Lung microvascular endothelial cell (primary cell): ENCODE measurements around the gene BAD. TPM values are rescaled to one million over a fixed set of nuclear protein-coding genes. Genes with fewer than 3 reads are reported as not detected.

Experiments used
- total RNA-seq: library from RNA; depleted of rRNA; stranded (reverse); fragments of >200 nt; gene quantifications from 2 replicates; pipeline ENCODE4 v1.2.1, GENCODE V29; 2014

BAD gene
- total RNA-seq, 1 donor from 2014 or later: 65.9 TPM

Other genes starting within 250 kb of the BAD start
- gene FLRT1, start 248.7 kb downstream of the BAD start, total RNA-seq: not detected in 2 replicates
- gene MACROD1, start 118.6 kb downstream of the BAD start, total RNA-seq: 21.6 and 31.5 TPM in 2 replicates
- 93.5 and 111 TPM in 2 replicates for gene STIP1, start 98.5 kb downstream of the BAD start, total RNA-seq
- gene FERMT3, start 77.9 kb downstream of the BAD start, total RNA-seq: 4.4 and 9.6 TPM in 2 replicates
- 25.3 and 33.1 TPM in 2 replicates for gene TRPT1, start 58.5 kb downstream of the BAD start, total RNA-seq
- gene NUDT22, start 58.4 kb downstream of the BAD start, total RNA-seq: 26.2 and 37.3 TPM in 2 replicates
- gene DNAJC4, start 54.1 kb downstream of the BAD start, total RNA-seq: 11.3 and 19.0 TPM in 2 replicates
- gene VEGFB, start 50.1 kb downstream of the BAD start, total RNA-seq: 13.3 and 22.4 TPM in 2 replicates
- 39.2 and 75.4 TPM in 2 replicates for gene FKBP2, start 43.6 kb downstream of the BAD start, total RNA-seq
- 153 and 159 TPM in 2 replicates for gene PPP1R14B, start 37.7 kb downstream of the BAD start, total RNA-seq
- 14.3 and 14.4 TPM in 2 replicates for gene PLCB3, start 33.1 kb downstream of the BAD start, total RNA-seq
- gene GPR137, start 1.2 kb upstream of the BAD start, total RNA-seq: 5.2 and 9.7 TPM in 2 replicates
- gene KCNK4, start 6.6 kb upstream of the BAD start, total RNA-seq: not detected in 2 replicates
- 0.22 TPM in 1 of 2 replicates, not detected in the other for gene CATSPERZ, start 15.7 kb upstream of the BAD start, total RNA-seq
- 33.8 and 53.6 TPM in 2 replicates for gene ESRRA, start 20.9 kb upstream of the BAD start, total RNA-seq
- gene TRMT112, start 32.9 kb upstream of the BAD start, total RNA-seq: 189 and 190 TPM in 2 replicates
- gene PRDX5, start 33.5 kb upstream of the BAD start, total RNA-seq: 217 and 266 TPM in 2 replicates
- 0.79 and 1.7 TPM in 2 replicates for gene CCDC88B, start 55.5 kb upstream of the BAD start, total RNA-seq
- 21.4 and 24.8 TPM in 2 replicates for gene RPS6KA4, start 74.5 kb upstream of the BAD start, total RNA-seq